WTC11 (cell line): ENCODE data around the gene AOX1. TPM values are rescaled to one million over a fixed set of nuclear protein-coding genes. Genes with fewer than 3 reads are reported as not detected.

Experiments used
- ATAC-seq: fragments of 200-7000 bp; cut with Tn5 transposase; 2 replicates; pipeline ENCODE4 v1.10.0; 2021; ENCODE audit warnings: mild to moderate bottlenecking, moderate library complexity
- CTCF ChIA-PET: fragments of 300-600 bp; sonication (Branson Sonifier 250); formaldehyde crosslinking; loops from one replicate; lab custom pipeline; 2021; ENCODE audit warnings: antibody characterized with exemption; lab: Charles Lee
- POLR2A ChIA-PET: fragments of 350-600 bp; sonication (Branson Sonifier 250); formaldehyde crosslinking; loops from one replicate; lab custom pipeline; 2021; ENCODE audit warnings: antibody characterized with exemption; lab: Charles Lee
- DNase-seq: peaks from one replicate; pipeline ENCODE4 v3.0.0; 2021; ENCODE audit warnings: low spot score
- H3K27ac Mint-ChIP-seq: 2 replicates; pipeline ENCODE4 v1.8.0; 2021; ENCODE audit warnings: mixed read lengths
- H3K27me3 Mint-ChIP-seq: 2 replicates; pipeline ENCODE4 v1.8.0; 2021; ENCODE audit warnings: low read depth, mild to moderate bottlenecking, moderate library complexity, mixed read lengths
- H3K36me3 Mint-ChIP-seq: 2 replicates; pipeline ENCODE4 v1.8.0; 2021; ENCODE audit warnings: mixed read lengths
- H3K4me1 Mint-ChIP-seq: 2 replicates; pipeline ENCODE4 v1.8.0; 2022; ENCODE audit warnings: mixed read lengths
- H3K4me3 Mint-ChIP-seq: 2 replicates; pipeline ENCODE4 v1.8.0; 2021; ENCODE audit warnings: mild to moderate bottlenecking, moderate library complexity, mixed read lengths
- H3K9me3 Mint-ChIP-seq: 2 replicates; pipeline ENCODE4 v1.8.0; 2021; ENCODE audit warnings: mixed read lengths
- ELF4 ChIP-seq: sonication (generic); formaldehyde crosslinking; IDR thresholded peaks from 2 replicates; pipeline ENCODE4 v1.8.1; 2022; ENCODE audit warnings: low read depth, mild to moderate bottlenecking, moderate library complexity, missing genetic modification reagents
- FOXP1 ChIP-seq: sonication (generic); formaldehyde crosslinking; IDR thresholded peaks from 2 replicates; pipeline ENCODE4 v1.8.0; 2022; ENCODE audit warnings: missing genetic modification reagents, mild to moderate bottlenecking, moderate library complexity, borderline replicate concordance
- RELA ChIP-seq: sonication (generic); formaldehyde crosslinking; IDR thresholded peaks from 2 replicates; pipeline ENCODE4 v1.8.1; 2022; ENCODE audit warnings: missing genetic modification reagents, mild to moderate bottlenecking, borderline replicate concordance
- ZNF317 ChIP-seq: sonication (generic); formaldehyde crosslinking; IDR thresholded peaks from 2 replicates; pipeline ENCODE4 v1.8.1; 2023; ENCODE audit warnings: low read depth, mild to moderate bottlenecking, moderate library complexity, missing genetic modification reagents, borderline replicate concordance
- ZNF416 ChIP-seq: fragments of 250-450 bp; sonication (Bioruptor Pico); IDR thresholded peaks from 2 replicates; pipeline ENCODE4 v1.9.0; 2021; ENCODE audit warnings: mild to moderate bottlenecking, inconsistent platforms
- ZNF423 ChIP-seq: fragments of 250-450 bp; sonication (Bioruptor Pico); IDR thresholded peaks from 2 replicates; pipeline ENCODE4 v2.1.2; 2022; ENCODE audit warnings: mild to moderate bottlenecking, moderate library complexity
- total RNA-seq: library from RNA; stranded (reverse); gene quantifications from 3 replicates; pipeline ENCODE4 v1.2.3, GENCODE V29; 2021
- TF ChIP-seq, protein P1 (sequence below): fragments of 250-450 bp; sonication (Bioruptor Pico); IDR thresholded peaks from 2 replicates; pipeline ENCODE4 v2.1.2; 2022; ENCODE audit warnings: mild to moderate bottlenecking, moderate library complexity
- TF ChIP-seq, protein P2 (sequence below): sonication (generic); formaldehyde crosslinking; IDR thresholded peaks from 2 replicates; pipeline ENCODE4 v1.8.0; 2023; ENCODE audit warnings: missing genetic modification reagents, mild to moderate bottlenecking, borderline replicate concordance
- TF ChIP-seq, protein P3 (sequence below): sonication (generic); formaldehyde crosslinking; IDR thresholded peaks from 2 replicates; pipeline ENCODE4 v1.8.1; 2023; ENCODE audit warnings: mild to moderate bottlenecking, moderate library complexity, missing genetic modification reagents
- TF ChIP-seq, protein P4 (sequence below): fragments of 250-450 bp; sonication (Bioruptor Pico); IDR thresholded peaks from 2 replicates; pipeline ENCODE4 v1.9.0; 2021; ENCODE audit warnings: mild to moderate bottlenecking
- TF ChIP-seq, protein P5 (sequence below): sonication (generic); formaldehyde crosslinking; IDR thresholded peaks from 2 replicates; pipeline ENCODE4 v1.8.1; 2023; ENCODE audit warnings: mild to moderate bottlenecking, missing genetic modification reagents
- TF ChIP-seq, protein P6 (sequence below): sonication (generic); formaldehyde crosslinking; conservative IDR thresholded peaks from 2 replicates; pipeline ENCODE4 v1.8.1; 2023; ENCODE audit warnings: mild to moderate bottlenecking, low read depth, missing genetic modification reagents, moderate library complexity
- TF ChIP-seq, protein P7 (sequence below): sonication (generic); formaldehyde crosslinking; IDR thresholded peaks from 2 replicates; pipeline ENCODE4 v1.8.0; 2022; ENCODE audit warnings: mild to moderate bottlenecking, missing genetic modification reagents
- TF ChIP-seq, protein P8 (sequence below): fragments of 250-450 bp; sonication (Bioruptor Pico); IDR thresholded peaks from 2 replicates; pipeline ENCODE4 v1.9.0; 2021; ENCODE audit warnings: mild to moderate bottlenecking
- TF ChIP-seq, protein P9 (sequence below): sonication (generic); formaldehyde crosslinking; IDR thresholded peaks from 2 replicates; pipeline ENCODE4 v1.8.1; 2023; ENCODE audit warnings: mild to moderate bottlenecking, missing genetic modification reagents, moderate library complexity
- TF ChIP-seq, protein P10 (sequence below): sonication (generic); formaldehyde crosslinking; IDR thresholded peaks from 2 replicates; pipeline ENCODE4 v1.8.0; 2022; ENCODE audit warnings: mild to moderate bottlenecking, missing genetic modification reagents

AOX1 gene
- total RNA-seq, 1 experiment from 2014 or later, result 4.8 TPM

DNA sequence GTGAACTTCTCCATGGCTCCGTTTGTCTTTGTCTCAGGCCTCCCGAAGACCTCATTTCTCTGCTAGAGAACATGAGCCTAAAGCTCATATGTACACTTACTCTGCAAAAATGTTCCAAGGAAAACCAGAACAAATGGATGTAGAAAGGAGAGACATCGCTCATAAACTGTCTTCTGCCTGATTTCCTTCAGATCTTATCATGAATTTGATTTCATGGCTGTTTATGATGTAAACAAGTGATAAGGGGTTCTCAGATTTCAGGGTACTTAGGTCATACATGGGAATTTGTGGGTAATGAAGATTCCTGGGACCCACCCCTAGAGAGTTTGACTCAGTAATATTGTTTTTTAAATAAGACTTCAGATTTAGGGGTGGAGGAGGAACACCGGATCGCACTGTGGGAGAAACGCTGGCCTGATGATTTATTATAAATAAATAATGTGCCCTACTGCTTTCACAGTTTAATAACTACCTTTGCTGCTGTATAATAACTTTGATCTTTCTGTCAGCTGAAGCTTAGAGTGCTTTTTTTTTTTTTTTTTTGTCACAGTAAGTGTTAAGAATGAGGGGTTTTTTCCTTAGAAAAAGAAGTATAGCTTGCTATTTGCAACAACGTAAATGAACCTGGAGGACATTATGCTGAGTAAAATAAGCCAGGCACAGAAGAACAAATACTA lies 14.9 kb downstream of the AOX1 start:
- H3K4me1 Mint-ChIP-seq, result no peaks in the 10 kb centered on the region
- peaks cover 2% of the 10 kb centered on the region; the same call in 1 of the 2 replicates for H3K27me3 Mint-ChIP-seq
- no peak overlapping the region for H3K4me3 Mint-ChIP-seq
- DNase-seq (no peak), ATAC-seq (no peak)
- H3K27ac Mint-ChIP-seq, result no peak overlapping the region
- CTCF ChIA-PET, result no interaction called here
- no peaks in the 10 kb centered on the region for H3K9me3 Mint-ChIP-seq
- H3K36me3 Mint-ChIP-seq, result no peaks in the 10 kb centered on the region
- POLR2A ChIA-PET, result interaction anchor here (0.6 kb wide), 1 partner anchor 531 kb away, joined by 3 read pairs; no protein-coding TSS in a partner anchor
- TF ChIP-seq, protein P1, sequence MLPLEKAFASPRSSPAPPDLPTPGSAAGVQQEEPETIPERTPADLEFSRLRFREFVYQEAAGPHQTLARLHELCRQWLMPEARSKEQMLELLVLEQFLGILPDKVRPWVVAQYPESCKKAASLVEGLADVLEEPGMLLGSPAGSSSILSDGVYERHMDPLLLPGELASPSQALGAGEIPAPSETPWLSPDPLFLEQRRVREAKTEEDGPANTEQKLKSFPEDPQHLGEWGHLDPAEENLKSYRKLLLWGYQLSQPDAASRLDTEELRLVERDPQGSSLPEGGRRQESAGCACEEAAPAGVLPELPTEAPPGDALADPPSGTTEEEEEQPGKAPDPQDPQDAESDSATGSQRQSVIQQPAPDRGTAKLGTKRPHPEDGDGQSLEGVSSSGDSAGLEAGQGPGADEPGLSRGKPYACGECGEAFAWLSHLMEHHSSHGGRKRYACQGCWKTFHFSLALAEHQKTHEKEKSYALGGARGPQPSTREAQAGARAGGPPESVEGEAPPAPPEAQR (CRISPR knock-in tag), result no peak
- TF ChIP-seq, protein P2, sequence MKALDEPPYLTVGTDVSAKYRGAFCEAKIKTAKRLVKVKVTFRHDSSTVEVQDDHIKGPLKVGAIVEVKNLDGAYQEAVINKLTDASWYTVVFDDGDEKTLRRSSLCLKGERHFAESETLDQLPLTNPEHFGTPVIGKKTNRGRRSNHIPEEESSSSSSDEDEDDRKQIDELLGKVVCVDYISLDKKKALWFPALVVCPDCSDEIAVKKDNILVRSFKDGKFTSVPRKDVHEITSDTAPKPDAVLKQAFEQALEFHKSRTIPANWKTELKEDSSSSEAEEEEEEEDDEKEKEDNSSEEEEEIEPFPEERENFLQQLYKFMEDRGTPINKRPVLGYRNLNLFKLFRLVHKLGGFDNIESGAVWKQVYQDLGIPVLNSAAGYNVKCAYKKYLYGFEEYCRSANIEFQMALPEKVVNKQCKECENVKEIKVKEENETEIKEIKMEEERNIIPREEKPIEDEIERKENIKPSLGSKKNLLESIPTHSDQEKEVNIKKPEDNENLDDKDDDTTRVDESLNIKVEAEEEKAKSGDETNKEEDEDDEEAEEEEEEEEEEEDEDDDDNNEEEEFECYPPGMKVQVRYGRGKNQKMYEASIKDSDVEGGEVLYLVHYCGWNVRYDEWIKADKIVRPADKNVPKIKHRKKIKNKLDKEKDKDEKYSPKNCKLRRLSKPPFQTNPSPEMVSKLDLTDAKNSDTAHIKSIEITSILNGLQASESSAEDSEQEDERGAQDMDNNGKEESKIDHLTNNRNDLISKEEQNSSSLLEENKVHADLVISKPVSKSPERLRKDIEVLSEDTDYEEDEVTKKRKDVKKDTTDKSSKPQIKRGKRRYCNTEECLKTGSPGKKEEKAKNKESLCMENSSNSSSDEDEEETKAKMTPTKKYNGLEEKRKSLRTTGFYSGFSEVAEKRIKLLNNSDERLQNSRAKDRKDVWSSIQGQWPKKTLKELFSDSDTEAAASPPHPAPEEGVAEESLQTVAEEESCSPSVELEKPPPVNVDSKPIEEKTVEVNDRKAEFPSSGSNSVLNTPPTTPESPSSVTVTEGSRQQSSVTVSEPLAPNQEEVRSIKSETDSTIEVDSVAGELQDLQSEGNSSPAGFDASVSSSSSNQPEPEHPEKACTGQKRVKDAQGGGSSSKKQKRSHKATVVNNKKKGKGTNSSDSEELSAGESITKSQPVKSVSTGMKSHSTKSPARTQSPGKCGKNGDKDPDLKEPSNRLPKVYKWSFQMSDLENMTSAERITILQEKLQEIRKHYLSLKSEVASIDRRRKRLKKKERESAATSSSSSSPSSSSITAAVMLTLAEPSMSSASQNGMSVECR (CRISPR knock-in tag), result no peak
- TF ChIP-seq, protein P3, sequence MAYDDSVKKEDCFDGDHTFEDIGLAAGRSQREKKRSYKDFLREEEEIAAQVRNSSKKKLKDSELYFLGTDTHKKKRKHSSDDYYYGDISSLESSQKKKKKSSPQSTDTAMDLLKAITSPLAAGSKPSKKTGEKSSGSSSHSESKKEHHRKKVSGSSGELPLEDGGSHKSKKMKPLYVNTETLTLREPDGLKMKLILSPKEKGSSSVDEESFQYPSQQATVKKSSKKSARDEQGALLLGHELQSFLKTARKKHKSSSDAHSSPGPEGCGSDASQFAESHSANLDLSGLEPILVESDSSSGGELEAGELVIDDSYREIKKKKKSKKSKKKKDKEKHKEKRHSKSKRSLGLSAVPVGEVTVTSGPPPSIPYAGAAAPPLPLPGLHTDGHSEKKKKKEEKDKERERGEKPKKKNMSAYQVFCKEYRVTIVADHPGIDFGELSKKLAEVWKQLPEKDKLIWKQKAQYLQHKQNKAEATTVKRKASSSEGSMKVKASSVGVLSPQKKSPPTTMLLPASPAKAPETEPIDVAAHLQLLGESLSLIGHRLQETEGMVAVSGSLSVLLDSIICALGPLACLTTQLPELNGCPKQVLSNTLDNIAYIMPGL, result no peak
- TF ChIP-seq, protein P4, sequence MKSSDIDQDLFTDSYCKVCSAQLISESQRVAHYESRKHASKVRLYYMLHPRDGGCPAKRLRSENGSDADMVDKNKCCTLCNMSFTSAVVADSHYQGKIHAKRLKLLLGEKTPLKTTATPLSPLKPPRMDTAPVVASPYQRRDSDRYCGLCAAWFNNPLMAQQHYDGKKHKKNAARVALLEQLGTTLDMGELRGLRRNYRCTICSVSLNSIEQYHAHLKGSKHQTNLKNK (CRISPR knock-in tag), result no peak
- TF ChIP-seq, protein P5, sequence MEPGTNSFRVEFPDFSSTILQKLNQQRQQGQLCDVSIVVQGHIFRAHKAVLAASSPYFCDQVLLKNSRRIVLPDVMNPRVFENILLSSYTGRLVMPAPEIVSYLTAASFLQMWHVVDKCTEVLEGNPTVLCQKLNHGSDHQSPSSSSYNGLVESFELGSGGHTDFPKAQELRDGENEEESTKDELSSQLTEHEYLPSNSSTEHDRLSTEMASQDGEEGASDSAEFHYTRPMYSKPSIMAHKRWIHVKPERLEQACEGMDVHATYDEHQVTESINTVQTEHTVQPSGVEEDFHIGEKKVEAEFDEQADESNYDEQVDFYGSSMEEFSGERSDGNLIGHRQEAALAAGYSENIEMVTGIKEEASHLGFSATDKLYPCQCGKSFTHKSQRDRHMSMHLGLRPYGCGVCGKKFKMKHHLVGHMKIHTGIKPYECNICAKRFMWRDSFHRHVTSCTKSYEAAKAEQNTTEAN (CRISPR knock-in tag), result no peak
- no peak for TF ChIP-seq FOXP1
- no peak for TF ChIP-seq RELA (CRISPR knock-in tag)
- TF ChIP-seq, protein P6, sequence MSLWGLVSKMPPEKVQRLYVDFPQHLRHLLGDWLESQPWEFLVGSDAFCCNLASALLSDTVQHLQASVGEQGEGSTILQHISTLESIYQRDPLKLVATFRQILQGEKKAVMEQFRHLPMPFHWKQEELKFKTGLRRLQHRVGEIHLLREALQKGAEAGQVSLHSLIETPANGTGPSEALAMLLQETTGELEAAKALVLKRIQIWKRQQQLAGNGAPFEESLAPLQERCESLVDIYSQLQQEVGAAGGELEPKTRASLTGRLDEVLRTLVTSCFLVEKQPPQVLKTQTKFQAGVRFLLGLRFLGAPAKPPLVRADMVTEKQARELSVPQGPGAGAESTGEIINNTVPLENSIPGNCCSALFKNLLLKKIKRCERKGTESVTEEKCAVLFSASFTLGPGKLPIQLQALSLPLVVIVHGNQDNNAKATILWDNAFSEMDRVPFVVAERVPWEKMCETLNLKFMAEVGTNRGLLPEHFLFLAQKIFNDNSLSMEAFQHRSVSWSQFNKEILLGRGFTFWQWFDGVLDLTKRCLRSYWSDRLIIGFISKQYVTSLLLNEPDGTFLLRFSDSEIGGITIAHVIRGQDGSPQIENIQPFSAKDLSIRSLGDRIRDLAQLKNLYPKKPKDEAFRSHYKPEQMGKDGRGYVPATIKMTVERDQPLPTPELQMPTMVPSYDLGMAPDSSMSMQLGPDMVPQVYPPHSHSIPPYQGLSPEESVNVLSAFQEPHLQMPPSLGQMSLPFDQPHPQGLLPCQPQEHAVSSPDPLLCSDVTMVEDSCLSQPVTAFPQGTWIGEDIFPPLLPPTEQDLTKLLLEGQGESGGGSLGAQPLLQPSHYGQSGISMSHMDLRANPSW (CRISPR knock-in tag), result no peak
- TF ChIP-seq, protein P7, sequence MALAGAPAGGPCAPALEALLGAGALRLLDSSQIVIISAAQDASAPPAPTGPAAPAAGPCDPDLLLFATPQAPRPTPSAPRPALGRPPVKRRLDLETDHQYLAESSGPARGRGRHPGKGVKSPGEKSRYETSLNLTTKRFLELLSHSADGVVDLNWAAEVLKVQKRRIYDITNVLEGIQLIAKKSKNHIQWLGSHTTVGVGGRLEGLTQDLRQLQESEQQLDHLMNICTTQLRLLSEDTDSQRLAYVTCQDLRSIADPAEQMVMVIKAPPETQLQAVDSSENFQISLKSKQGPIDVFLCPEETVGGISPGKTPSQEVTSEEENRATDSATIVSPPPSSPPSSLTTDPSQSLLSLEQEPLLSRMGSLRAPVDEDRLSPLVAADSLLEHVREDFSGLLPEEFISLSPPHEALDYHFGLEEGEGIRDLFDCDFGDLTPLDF (CRISPR knock-in tag), result no peak
- TF ChIP-seq, protein P8, sequence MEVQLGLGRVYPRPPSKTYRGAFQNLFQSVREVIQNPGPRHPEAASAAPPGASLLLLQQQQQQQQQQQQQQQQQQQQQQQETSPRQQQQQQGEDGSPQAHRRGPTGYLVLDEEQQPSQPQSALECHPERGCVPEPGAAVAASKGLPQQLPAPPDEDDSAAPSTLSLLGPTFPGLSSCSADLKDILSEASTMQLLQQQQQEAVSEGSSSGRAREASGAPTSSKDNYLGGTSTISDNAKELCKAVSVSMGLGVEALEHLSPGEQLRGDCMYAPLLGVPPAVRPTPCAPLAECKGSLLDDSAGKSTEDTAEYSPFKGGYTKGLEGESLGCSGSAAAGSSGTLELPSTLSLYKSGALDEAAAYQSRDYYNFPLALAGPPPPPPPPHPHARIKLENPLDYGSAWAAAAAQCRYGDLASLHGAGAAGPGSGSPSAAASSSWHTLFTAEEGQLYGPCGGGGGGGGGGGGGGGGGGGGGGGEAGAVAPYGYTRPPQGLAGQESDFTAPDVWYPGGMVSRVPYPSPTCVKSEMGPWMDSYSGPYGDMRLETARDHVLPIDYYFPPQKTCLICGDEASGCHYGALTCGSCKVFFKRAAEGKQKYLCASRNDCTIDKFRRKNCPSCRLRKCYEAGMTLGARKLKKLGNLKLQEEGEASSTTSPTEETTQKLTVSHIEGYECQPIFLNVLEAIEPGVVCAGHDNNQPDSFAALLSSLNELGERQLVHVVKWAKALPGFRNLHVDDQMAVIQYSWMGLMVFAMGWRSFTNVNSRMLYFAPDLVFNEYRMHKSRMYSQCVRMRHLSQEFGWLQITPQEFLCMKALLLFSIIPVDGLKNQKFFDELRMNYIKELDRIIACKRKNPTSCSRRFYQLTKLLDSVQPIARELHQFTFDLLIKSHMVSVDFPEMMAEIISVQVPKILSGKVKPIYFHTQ (CRISPR knock-in tag), result no peak
- TF ChIP-seq, protein P9, sequence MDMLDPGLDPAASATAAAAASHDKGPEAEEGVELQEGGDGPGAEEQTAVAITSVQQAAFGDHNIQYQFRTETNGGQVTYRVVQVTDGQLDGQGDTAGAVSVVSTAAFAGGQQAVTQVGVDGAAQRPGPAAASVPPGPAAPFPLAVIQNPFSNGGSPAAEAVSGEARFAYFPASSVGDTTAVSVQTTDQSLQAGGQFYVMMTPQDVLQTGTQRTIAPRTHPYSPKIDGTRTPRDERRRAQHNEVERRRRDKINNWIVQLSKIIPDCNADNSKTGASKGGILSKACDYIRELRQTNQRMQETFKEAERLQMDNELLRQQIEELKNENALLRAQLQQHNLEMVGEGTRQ (CRISPR knock-in tag), result no peak
- no peak for TF ChIP-seq ELF4 (CRISPR knock-in tag)
- TF ChIP-seq, protein P10, sequence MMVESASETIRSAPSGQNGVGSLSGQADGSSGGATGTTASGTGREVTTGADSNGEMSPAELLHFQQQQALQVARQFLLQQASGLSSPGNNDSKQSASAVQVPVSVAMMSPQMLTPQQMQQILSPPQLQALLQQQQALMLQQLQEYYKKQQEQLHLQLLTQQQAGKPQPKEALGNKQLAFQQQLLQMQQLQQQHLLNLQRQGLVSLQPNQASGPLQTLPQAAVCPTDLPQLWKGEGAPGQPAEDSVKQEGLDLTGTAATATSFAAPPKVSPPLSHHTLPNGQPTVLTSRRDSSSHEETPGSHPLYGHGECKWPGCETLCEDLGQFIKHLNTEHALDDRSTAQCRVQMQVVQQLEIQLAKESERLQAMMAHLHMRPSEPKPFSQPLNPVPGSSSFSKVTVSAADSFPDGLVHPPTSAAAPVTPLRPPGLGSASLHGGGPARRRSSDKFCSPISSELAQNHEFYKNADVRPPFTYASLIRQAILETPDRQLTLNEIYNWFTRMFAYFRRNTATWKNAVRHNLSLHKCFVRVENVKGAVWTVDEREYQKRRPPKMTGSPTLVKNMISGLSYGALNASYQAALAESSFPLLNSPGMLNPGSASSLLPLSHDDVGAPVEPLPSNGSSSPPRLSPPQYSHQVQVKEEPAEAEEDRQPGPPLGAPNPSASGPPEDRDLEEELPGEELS, result no peak
- no peak for TF ChIP-seq ZNF423 (CRISPR knock-in tag)
- TF ChIP-seq ZNF317, result no peak
- no peak for TF ChIP-seq ZNF416 (CRISPR knock-in tag)
